Esophagus squamous epithelium (tissue), 4 donors: ENCODE data around the gene GRK4.

Experiments used
- CTCF ChIP-seq, 6 experiments: fragments of 450-650 bp in 4 of 6; fragments of 200-600 bp in 2 of 6; sonication (generic) in 2 of 6; IDR thresholded peaks; one replicate each; pipeline ENCODE4 v1.5.1; 2016 to 2019; ENCODE audit warnings: antibody characterized with exemption in 6 of 6, mild to moderate bottlenecking in 4 of 6, moderate library complexity in 4 of 6
- POLR2A ChIP-seq, 4 donors: fragments of 450-650 bp; IDR thresholded peaks; one replicate each; pipeline ENCODE4 v1.6.1; 2017; ENCODE audit warnings: antibody characterized with exemption in 4 of 4, mild to moderate bottlenecking in 4 of 4, moderate library complexity in 3 of 4

- TF ChIP-seq CTCF (IDR thresholded peaks at IDR 0.05) (no peak), POLR2A (IDR thresholded peaks at IDR 0.05) (no peak)
Measured at GRCh38 chr4:2950221-2950989, 13.0 kb upstream of the GRK4 start.
